Fibroblast of pulmonary artery (primary cell): ENCODE data around the gene CIAO3.

ENCODE experiments used
- DNase-seq: peaks from one replicate; pipeline ENCODE4 v3.0.0-alpha.2; 2010; ENCODE audit warnings: low read depth
- H3K4me3 ChIP-seq: replicated peaks from 2 replicates; pipeline ENCODE4 v1.5.1; 2011; ENCODE audit warnings: low read depth, mild to moderate bottlenecking, control low read depth, low read length, moderate library complexity
- TF ChIP-seq, protein P1 (sequence below): IDR thresholded peaks from 2 replicates; pipeline ENCODE4 v1.5.1; 2011; ENCODE audit warnings: mild to moderate bottlenecking, control low read depth, low read length, inconsistent platforms; ENCODE audit errors: missing control alignments

The CIAO3 gene

DNA sequence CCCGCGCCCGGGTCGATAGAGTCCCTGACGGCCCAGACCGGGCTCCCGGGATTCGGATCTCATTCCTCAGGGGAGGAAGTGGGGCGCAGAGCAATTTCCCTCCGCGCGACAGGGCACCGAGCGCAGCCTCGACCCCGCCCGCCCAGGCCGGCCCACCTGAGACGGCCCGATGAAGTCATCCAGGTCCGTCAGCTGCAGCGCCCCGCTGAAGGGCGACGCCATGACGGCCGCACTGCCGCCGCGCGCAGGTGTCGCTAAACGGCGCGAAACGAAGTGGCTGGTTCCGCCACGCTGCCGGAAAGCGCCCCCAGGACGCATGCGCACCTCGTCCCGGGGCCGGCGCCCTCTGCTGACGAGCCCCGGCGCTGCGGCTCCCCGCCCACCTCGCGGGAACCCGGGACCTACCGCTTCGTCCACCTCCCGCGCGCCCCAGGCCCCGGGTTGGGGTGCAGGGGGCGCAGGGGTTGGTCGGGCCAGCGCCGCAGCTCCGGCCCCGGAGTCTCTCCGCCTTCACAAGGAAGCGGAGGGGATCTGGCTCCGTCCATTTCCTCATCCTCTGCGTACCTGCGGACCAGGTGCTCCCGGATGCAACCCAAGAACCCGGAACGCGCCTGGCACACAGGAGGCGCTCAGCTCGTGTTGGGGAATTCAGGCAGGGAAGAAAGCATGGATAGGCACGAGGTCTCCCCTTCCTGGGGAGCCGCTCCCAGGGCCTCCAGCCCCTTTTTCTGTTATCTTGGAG lies at the start of gene CIAO3:
CIAO3 (minus strand) TSS at position 234 of the 742 bp plus-strand sequence; CDS start at position 222, 12 bp downstream.
- TF ChIP-seq, protein P1, sequence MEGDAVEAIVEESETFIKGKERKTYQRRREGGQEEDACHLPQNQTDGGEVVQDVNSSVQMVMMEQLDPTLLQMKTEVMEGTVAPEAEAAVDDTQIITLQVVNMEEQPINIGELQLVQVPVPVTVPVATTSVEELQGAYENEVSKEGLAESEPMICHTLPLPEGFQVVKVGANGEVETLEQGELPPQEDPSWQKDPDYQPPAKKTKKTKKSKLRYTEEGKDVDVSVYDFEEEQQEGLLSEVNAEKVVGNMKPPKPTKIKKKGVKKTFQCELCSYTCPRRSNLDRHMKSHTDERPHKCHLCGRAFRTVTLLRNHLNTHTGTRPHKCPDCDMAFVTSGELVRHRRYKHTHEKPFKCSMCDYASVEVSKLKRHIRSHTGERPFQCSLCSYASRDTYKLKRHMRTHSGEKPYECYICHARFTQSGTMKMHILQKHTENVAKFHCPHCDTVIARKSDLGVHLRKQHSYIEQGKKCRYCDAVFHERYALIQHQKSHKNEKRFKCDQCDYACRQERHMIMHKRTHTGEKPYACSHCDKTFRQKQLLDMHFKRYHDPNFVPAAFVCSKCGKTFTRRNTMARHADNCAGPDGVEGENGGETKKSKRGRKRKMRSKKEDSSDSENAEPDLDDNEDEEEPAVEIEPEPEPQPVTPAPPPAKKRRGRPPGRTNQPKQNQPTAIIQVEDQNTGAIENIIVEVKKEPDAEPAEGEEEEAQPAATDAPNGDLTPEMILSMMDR, result peak; percentile 35
- DNase-seq, result peak; percentile 91
- H3K4me3 ChIP-seq, result peak within 1 kb of the TSS; percentile 84

DNA sequence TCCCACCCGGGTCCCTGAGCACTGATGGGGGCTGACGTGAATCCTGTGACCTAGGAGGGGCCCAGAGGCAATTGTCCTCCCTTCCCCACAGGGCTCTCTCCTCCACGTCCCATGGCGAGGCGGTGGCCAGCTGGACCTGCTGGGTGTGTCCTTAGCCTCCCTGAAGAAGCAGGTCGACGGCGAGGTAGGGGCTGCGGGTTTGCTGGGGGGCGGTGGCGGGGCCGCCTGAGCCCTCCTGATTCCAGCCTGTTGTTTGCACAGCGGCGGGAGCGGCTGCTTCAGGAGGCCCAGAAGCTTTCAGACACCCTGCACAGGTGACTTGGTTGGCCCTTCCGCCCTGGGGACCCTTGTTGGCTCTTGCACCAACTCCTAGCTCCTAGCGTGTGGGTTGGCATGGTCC lies 49.3 kb upstream of the CIAO3 start:
- H3K4me3 ChIP-seq, result no peak overlapping the region
- TF ChIP-seq, protein P1, result no peak
- no peak for DNase-seq

DNA sequence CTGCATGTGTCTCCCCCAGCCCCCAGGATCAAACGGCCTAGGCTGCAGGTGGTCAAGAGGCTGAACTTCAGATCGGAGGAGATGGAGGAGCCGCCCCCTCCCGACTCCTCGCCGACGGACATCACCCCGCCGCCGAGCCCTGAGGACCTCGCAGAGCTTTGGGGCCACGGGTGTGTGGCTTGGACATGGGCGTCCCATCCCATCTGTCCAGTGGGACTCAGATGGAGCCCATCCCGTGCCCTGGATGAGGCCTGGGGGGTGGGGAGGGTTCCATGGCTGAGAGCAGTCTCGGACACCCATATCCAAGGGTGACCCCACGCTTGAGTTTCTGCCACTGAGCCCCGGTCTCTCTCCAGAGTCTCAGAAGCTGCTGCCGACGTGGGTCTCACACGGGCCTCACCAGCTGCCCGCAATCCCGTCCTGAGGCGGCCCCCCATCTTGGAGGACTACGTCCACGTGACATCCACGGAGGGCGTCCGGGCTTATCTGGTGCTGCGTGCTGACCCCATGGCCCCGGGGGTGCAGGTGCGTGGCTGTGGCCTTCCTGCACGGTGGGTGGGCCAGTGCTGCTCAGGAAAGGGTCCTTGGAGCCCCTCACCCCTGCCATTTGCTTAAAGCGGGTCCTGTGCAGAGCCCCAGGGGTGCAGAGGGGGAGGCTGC lies 48.5 kb upstream of the CIAO3 start:
- peak overlapping the region; percentile 75 for H3K4me3 ChIP-seq
- TF ChIP-seq, protein P1, result no peak
- DNase-seq, result no peak

DNA sequence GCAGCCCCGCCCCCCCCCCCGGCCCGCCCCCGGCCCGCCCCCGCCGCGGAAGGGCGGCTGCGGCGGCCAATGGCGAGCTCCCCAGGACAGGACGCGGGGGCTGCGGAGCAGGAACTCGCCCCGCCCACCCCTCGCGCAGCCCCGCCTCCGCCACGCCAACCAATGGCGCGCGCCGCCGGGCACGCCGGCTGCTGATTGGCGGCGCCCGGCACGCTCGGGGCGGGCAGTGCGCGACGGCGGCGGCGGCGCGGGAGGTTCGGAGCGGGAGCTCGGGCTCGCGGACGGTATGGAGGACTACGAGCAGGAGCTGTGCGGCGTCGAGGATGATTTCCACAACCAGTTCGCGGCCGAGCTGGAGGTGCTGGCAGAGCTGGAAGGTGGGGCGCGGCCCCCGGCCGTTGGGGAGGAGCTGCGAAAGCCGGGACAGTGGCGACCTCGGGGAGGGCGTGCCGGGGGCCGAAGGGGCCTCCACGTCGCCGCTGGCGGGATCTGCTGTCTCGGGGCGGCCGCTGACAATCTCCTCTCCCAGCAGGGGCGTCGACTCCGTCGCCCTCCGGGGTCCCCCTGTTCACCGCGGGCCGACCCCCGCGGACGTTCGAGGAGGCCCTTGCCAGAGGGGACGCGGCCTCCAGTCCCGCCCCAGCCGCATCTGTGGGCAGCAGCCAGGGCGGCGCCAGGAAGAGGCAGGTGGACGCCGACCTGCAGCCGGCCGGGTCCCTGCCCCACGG lies 47.8 kb upstream of the CIAO3 start, which contains the start of gene CHTF18:
CHTF18 (plus strand) TSS at position 222 of the 728 bp plus-strand sequence; CDS start at position 287, 65 bp downstream.
- DNase-seq, result peak; percentile 91
- H3K4me3 ChIP-seq, result peak within 1 kb of the TSS; percentile 86
- TF ChIP-seq, protein P1, result no peak

DNA sequence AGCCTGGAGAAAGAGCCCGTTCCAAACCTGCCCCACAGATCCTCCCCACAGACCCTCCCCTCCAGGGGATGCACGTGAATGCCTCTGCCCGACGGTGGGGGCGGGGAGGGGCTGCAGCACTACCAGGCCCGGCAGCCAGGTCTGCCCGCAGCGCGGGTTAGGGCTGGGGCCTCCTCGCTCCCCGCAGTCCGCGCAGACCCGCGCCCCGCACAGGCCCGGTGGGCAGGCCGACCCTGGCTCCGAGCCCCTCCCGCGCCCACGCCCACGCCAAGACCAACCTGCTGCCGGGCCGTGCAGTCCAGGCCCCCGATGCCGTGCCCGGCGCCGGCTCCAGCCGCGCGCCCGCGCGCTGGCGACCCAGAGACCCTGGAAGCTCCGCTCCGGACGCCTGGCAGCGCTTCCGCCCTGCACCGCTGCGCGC lies 47.2 kb upstream of the CIAO3 start, which contains the start of gene RPUSD1:
RPUSD1 (minus strand) TSS at position 404 of the 421 bp plus-strand sequence. CDS start 644 bp downstream, outside the sequence.
- peak within 1 kb of the TSS; percentile 86 for H3K4me3 ChIP-seq
- DNase-seq, result no peak
- TF ChIP-seq, protein P1, result no peak

DNA sequence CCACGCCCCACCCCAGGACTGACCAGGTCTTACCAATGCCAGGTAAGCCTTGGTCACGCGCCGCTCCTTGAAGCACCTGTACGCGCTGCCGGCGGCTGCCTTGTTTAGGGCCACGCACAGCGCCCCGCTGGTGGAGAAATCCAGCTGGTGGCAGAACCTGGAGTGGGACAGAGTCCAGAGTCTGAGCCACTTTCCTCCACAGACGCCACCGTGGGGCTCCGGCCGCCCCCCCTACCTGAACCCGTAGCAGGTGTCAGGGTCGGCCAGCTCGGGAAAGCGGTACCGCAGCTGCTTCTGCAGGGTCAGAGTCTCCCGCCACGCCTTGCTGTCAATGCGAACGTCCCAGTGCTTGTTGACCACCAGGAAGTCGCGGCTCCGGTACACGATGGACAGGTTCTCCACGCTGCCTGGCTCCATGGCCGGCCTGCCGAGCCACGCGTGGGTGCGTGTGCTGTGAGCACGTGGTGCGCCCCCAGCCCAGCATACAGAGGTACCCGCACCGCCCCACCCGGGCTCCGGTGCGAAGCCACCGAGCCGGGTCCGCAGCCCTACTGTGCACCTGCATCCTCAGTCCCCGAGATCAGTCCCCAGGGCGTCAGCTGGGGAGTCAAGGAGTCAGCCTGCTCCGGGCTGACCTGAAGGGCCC lies 46.6 kb upstream of the CIAO3 start:
- TF ChIP-seq, protein P1, result no peak
- peak overlapping the region; percentile 86 for H3K4me3 ChIP-seq
- DNase-seq, result no peak
